Neural cell (in vitro differentiated cells): Measurements from ENCODE around the gene IRX1. TPM values are rescaled to one million over a fixed set of nuclear protein-coding genes. Genes with fewer than 3 reads are reported as not detected.

ENCODE experiments used
- H2AFZ ChIP-seq: fragments of 200-600, 300-800 bp; sonication (generic), shearing (Covaris generic); 2 replicates; pipeline ENCODE4 v1.6.0; 2014; ENCODE audit warnings: low read depth, mild to moderate bottlenecking, antibody characterized with exemption, low read length, moderate library complexity
- H3F3A ChIP-seq: fragments of 200-600 bp; shearing (Covaris generic); 2 replicates; pipeline ENCODE4 v1.6.1; 2016; ENCODE audit warnings: mild to moderate bottlenecking, moderate library complexity, mixed read lengths, antibody characterized with exemption, low read length; ENCODE audit not compliant: insufficient read depth, poor library complexity, severe bottlenecking
- H3K27ac ChIP-seq: fragments of 200-600, 300-800 bp; sonication (generic), shearing (Covaris generic); 2 replicates; pipeline ENCODE4 v1.5.1; 2014; ENCODE audit warnings: mild to moderate bottlenecking, low read length, moderate library complexity
- H3K27me3 ChIP-seq: fragments of 300-800, 200-600 bp; sonication (generic), shearing (Covaris generic); 2 replicates; pipeline ENCODE4 v1.6.0; 2014; ENCODE audit warnings: mild to moderate bottlenecking, low read depth, low read length, moderate library complexity; ENCODE audit not compliant: insufficient read depth
- H3K36me3 ChIP-seq: fragments of 300-800, 200-600 bp; sonication (generic), shearing (Covaris generic); 2 replicates; pipeline ENCODE4 v1.5.1; 2014; ENCODE audit warnings: mild to moderate bottlenecking, antibody characterized with exemption, low read length, moderate library complexity; ENCODE audit not compliant: insufficient read depth
- H3K4me2 ChIP-seq: fragments of 300-800, 200-600 bp; sonication (generic), shearing (Covaris generic); 2 replicates; pipeline ENCODE4 v1.6.0; 2014; ENCODE audit warnings: mild to moderate bottlenecking, low read length
- H3K4me3 ChIP-seq: fragments of 300-800, 200-600 bp; sonication (generic), shearing (Covaris generic); 2 replicates; pipeline ENCODE4 v1.5.1; 2014; ENCODE audit warnings: mild to moderate bottlenecking, low read length, moderate library complexity
- H3K79me2 ChIP-seq: fragments of 200-600 bp; shearing (Covaris generic); replicated peaks from 2 replicates; pipeline ENCODE4 v1.6.0; 2014; ENCODE audit warnings: mild to moderate bottlenecking, low read length, moderate library complexity; ENCODE audit not compliant: insufficient read depth
- H3K9ac ChIP-seq: fragments of 300-800, 200-600 bp; sonication (generic), shearing (Covaris generic); 2 replicates; pipeline ENCODE4 v1.6.1; 2016; ENCODE audit warnings: mild to moderate bottlenecking, low read length, mixed read lengths
- H3K9me2 ChIP-seq: fragments of 200-600 bp; shearing (Covaris generic); 2 replicates; pipeline ENCODE4 v1.6.1; 2016; ENCODE audit warnings: mild to moderate bottlenecking, low read length, mixed read lengths; ENCODE audit not compliant: insufficient read depth
- H3K9me3 ChIP-seq: fragments of 200-600, 300-800 bp; sonication (generic), shearing (Covaris generic); 2 replicates; pipeline ENCODE4 v1.6.1; 2016; ENCODE audit warnings: mild to moderate bottlenecking, mixed run types, low read length, moderate library complexity, mixed read lengths
- H4K20me1 ChIP-seq: fragments of 200-600 bp; shearing (Covaris generic); 2 replicates; pipeline ENCODE4 v1.6.1; 2016; ENCODE audit warnings: mild to moderate bottlenecking, mixed run types; ENCODE audit not compliant: insufficient read depth
- EP300 ChIP-seq: fragments of 450-650 bp; conservative IDR thresholded peaks from 2 replicates; pipeline ENCODE4 v1.6.1; 2014; ENCODE audit warnings: antibody characterized with exemption, mild to moderate bottlenecking, moderate library complexity; ENCODE audit not compliant: poor library complexity, severe bottlenecking
- EZH2 ChIP-seq: fragments of 200-600, 300-800 bp; shearing (Covaris generic), sonication (generic); IDR thresholded peaks from 2 replicates; pipeline ENCODE4 v1.6.1; 2014; ENCODE audit warnings: antibody characterized with exemption, low read length, borderline replicate concordance, mild to moderate bottlenecking; ENCODE audit not compliant: insufficient read depth, poor library complexity, severe bottlenecking
- MXI1 ChIP-seq: fragments of 450-650 bp; conservative IDR thresholded peaks from 2 replicates; pipeline ENCODE4 v1.6.1; 2014; ENCODE audit warnings: antibody characterized with exemption, mild to moderate bottlenecking; ENCODE audit not compliant: poor library complexity, severe bottlenecking
- POLR2AphosphoS5 ChIP-seq: IDR thresholded peaks from 2 replicates; pipeline ENCODE4 v1.6.1; 2012
- RAD21 ChIP-seq: fragments of 450-650 bp; conservative IDR thresholded peaks from 2 replicates; pipeline ENCODE4 v1.6.1; 2014; ENCODE audit warnings: antibody characterized with exemption, mild to moderate bottlenecking, moderate library complexity
- SMC3 ChIP-seq: fragments of 450-650 bp; conservative IDR thresholded peaks from 2 replicates; pipeline ENCODE4 v1.6.1; 2014; ENCODE audit warnings: antibody characterized with exemption, mild to moderate bottlenecking, moderate library complexity; ENCODE audit not compliant: poor library complexity
- TAF1 ChIP-seq: IDR thresholded peaks from 2 replicates; pipeline ENCODE4 v1.6.1; 2012; ENCODE audit warnings: low read depth
- polyA plus RNA-seq: library from polyadenylated mRNA; depleted of rRNA; stranded (reverse); fragments of >200 nt; gene quantifications from 2 replicates; pipeline ENCODE4 v1.2.3, GENCODE V29; 2014
- TF ChIP-seq, protein P1 (sequence below): IDR thresholded peaks from 2 replicates; pipeline ENCODE4 v1.6.1; 2012; ENCODE audit warnings: borderline replicate concordance
- TF ChIP-seq, protein P2 (sequence below): fragments of 450-650 bp; IDR thresholded peaks from 2 replicates; pipeline ENCODE4 v1.5.1; 2014; ENCODE audit warnings: antibody characterized with exemption, mild to moderate bottlenecking, moderate library complexity; ENCODE audit not compliant: poor library complexity, severe bottlenecking

IRX1 gene
- polyA plus RNA-seq, 1 donor from 2014 or later, result not detected

DNA sequence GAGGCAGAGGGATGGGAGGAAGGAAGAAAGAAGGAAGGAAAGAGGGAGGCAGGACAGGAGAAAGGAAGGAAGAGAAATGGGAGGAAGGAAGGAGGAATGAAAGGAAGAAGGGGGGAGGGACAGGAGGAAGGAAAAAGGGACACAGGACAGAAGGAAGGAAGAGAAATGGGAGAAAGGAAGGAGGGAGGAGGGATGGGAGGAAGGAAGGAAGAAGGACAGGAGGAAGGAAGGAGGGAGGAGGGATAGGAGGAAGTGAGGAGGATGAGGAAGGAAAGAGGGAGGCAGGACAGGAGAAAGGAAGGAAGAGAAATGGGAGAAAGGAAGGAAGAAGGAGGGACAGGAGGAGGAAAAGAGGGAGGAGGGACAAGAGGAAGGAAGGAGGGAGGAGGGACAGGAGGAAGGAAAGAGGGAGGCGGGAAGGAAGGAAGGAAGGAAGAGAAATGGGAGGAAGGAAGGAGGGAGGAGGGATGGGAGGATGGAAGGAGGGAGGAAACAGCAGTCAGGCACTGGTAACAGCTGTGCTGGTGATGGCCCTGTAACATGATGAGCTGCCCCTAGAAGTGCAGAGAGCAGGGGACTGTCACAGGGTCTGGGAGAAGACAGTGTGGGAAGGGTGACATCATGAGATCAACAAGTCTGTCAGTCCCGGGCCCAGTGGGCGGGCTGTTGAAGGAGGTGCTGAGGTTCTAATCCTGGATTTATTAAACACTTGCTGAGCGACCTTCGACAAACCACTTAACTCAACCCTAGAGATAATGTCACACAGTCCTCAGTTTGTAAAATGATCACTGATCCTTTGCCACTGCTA is 10.7 kb upstream of the IRX1 start:
- no peak for TF ChIP-seq EP300
- no peak for TF ChIP-seq MXI1
- TF ChIP-seq RAD21, result no peak
- TF ChIP-seq POLR2AphosphoS5, result no peak
- TF ChIP-seq, protein P1, sequence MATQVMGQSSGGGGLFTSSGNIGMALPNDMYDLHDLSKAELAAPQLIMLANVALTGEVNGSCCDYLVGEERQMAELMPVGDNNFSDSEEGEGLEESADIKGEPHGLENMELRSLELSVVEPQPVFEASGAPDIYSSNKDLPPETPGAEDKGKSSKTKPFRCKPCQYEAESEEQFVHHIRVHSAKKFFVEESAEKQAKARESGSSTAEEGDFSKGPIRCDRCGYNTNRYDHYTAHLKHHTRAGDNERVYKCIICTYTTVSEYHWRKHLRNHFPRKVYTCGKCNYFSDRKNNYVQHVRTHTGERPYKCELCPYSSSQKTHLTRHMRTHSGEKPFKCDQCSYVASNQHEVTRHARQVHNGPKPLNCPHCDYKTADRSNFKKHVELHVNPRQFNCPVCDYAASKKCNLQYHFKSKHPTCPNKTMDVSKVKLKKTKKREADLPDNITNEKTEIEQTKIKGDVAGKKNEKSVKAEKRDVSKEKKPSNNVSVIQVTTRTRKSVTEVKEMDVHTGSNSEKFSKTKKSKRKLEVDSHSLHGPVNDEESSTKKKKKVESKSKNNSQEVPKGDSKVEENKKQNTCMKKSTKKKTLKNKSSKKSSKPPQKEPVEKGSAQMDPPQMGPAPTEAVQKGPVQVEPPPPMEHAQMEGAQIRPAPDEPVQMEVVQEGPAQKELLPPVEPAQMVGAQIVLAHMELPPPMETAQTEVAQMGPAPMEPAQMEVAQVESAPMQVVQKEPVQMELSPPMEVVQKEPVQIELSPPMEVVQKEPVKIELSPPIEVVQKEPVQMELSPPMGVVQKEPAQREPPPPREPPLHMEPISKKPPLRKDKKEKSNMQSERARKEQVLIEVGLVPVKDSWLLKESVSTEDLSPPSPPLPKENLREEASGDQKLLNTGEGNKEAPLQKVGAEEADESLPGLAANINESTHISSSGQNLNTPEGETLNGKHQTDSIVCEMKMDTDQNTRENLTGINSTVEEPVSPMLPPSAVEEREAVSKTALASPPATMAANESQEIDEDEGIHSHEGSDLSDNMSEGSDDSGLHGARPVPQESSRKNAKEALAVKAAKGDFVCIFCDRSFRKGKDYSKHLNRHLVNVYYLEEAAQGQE, result no peak
- Histone ChIP-seq H3K9ac (no peak overlapping the region), H3K4me2 (no peak overlapping the region), H3K9me3 (no peaks in the 10 kb centered on the region), H3K9me2 (no peaks in the 10 kb centered on the region), H3K79me2 (no peaks in the 10 kb centered on the region), H3K27me3 (peaks cover 73% of the 10 kb centered on the region), H4K20me1 (no peaks in the 10 kb centered on the region), H3K36me3 (no peaks in the 10 kb centered on the region), H3K4me3 (no peak overlapping the region), H2AFZ (no peak overlapping the region), H3K27ac (no peak overlapping the region), H3F3A (no peaks in the 10 kb centered on the region)

DNA sequence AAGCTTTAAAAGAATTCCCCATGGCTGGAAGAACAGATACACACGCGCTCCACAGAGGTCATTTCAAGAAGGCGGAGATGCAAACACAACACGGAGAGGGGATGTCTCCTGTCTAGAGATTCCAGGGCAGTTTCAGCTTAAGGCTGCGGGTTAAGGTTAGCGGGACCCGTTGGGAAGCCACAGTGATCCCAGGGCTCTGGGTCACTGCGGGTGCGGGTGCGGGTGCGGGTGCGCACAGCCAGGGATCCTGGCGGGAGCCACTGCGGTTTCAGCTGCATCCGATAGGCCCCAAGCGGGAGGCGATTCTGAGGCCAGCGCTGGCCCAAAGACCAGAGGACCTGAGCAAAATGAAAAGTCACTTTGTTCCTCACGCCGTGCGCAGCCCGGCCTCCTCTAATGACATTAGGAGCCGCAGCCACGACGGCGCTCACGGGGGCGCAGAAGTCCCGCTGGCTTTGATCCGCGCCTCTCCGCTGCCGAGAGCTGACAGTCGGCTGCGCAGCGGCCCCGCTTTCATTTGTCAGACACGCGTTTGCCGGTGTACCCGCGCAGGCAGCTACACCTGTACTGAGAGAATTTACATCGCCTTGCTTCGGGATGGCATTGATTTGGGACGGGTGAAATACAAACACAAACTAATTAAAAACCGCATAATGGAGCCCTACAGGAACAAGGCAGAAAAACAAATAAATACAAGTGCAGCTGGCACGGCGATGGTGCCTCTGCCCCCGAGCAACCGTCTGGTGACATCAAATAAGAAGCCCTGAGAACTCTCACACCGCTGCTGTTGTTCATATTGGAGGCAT is 5.3 kb upstream of the IRX1 start:
- Histone ChIP-seq H2AFZ (no peak overlapping the region), H3K36me3 (no peaks in the 10 kb centered on the region), H4K20me1 (no peaks in the 10 kb centered on the region)

More for the DNA sequence above, 5.3 kb upstream of the IRX1 start:
- no peaks in the 10 kb centered on the region for H3F3A ChIP-seq
- H3K27ac ChIP-seq, result no peak overlapping the region
- H3K9ac ChIP-seq, result no peak overlapping the region
- H3K27me3 ChIP-seq, result peaks cover 98% of the 10 kb centered on the region
- no peaks in the 10 kb centered on the region for H3K9me3 ChIP-seq
- no peak for TF ChIP-seq EP300
- TF ChIP-seq EZH2, result no peak
- no peak for TF ChIP-seq SMC3
- peak; percentile 45 for TF ChIP-seq POLR2AphosphoS5
- no peak for TF ChIP-seq TAF1
- peak; percentile 42 for TF ChIP-seq RAD21
- TF ChIP-seq MXI1, result no peak
- TF ChIP-seq, protein P1, result no peak
- TF ChIP-seq, protein P2, sequence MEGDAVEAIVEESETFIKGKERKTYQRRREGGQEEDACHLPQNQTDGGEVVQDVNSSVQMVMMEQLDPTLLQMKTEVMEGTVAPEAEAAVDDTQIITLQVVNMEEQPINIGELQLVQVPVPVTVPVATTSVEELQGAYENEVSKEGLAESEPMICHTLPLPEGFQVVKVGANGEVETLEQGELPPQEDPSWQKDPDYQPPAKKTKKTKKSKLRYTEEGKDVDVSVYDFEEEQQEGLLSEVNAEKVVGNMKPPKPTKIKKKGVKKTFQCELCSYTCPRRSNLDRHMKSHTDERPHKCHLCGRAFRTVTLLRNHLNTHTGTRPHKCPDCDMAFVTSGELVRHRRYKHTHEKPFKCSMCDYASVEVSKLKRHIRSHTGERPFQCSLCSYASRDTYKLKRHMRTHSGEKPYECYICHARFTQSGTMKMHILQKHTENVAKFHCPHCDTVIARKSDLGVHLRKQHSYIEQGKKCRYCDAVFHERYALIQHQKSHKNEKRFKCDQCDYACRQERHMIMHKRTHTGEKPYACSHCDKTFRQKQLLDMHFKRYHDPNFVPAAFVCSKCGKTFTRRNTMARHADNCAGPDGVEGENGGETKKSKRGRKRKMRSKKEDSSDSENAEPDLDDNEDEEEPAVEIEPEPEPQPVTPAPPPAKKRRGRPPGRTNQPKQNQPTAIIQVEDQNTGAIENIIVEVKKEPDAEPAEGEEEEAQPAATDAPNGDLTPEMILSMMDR, result no peak
- peak overlapping the region; percentile 52 for H3K4me3 ChIP-seq
- H3K9me2 ChIP-seq, result no peaks in the 10 kb centered on the region
- no peak overlapping the region for H3K4me2 ChIP-seq
- H3K79me2 ChIP-seq, result no peaks in the 10 kb centered on the region
